PC-3 (cell line): ENCODE results near the gene TMEM208. TPM values are rescaled to one million over a fixed set of nuclear protein-coding genes. Genes with fewer than 3 reads are reported as not detected.

Experiments used
- ATAC-seq: fragments of 200-7000 bp; cut with Tn5 transposase; 2 replicates; pipeline ENCODE4 v1.9.1; 2020; ENCODE audit warnings: mild to moderate bottlenecking, moderate library complexity
- BruUV-seq: library from RNA; stranded (reverse); fragments of 400-500 nt; replicated peaks from 2 replicates; lab custom pipeline; 2021; lab: Mats Ljungman, UMichigan
- CTCF ChIA-PET: fragments of 300-600 bp; sonication (Branson Sonifier 250); formaldehyde crosslinking; loops from one replicate; lab custom pipeline; 2022; ENCODE audit warnings: antibody characterized with exemption; lab: Charles Lee
- POLR2A ChIA-PET: fragments of 300-600 bp; sonication (Branson Sonifier 250); formaldehyde crosslinking; loops from one replicate; lab custom pipeline; 2022; ENCODE audit warnings: antibody characterized with exemption; ENCODE audit not compliant: unreplicated experiment; lab: Charles Lee
- DNase-seq: peaks from one replicate; pipeline ENCODE4 v3.0.0-alpha.2; 2015
- H2AFZ ChIP-seq: fragments of 300-600 bp; sonication (generic); 2 replicates; pipeline ENCODE4 v1.6.0; 2016; ENCODE audit warnings: antibody characterized with exemption, low read length
- H3F3A ChIP-seq: fragments of 300-600 bp; sonication (generic); one replicate; pipeline ENCODE4 v1.6.0; 2017; ENCODE audit warnings: antibody characterized with exemption, low read length, control low read depth, mild to moderate bottlenecking; ENCODE audit not compliant: unreplicated experiment
- H3K27ac ChIP-seq: fragments of 300-600 bp; sonication (generic); 2 replicates; pipeline ENCODE4 v1.5.1; 2016; ENCODE audit warnings: mild to moderate bottlenecking, low read length
- H3K27me3 ChIP-seq: fragments of 300-600 bp; sonication (generic); 2 replicates; pipeline ENCODE4 v1.6.1; 2016; ENCODE audit warnings: low read length, mixed read lengths
- H3K36me3 ChIP-seq: fragments of 300-600 bp; sonication (generic); 2 replicates; pipeline ENCODE4 v1.6.1; 2016; ENCODE audit warnings: low read depth, mixed run types, low read length, mixed read lengths
- H3K4me1 ChIP-seq: fragments of 300-600 bp; sonication (generic); 2 replicates; pipeline ENCODE4 v1.5.1; 2016; ENCODE audit warnings: low read length; ENCODE audit not compliant: insufficient read depth
- H3K4me2 ChIP-seq: fragments of 300-600 bp; sonication (generic); 2 replicates; pipeline ENCODE4 v1.6.0; 2016; ENCODE audit warnings: low read length
- H3K4me3 ChIP-seq: fragments of 300-600 bp; sonication (generic); 2 replicates; pipeline ENCODE4 v1.5.1; 2016; ENCODE audit warnings: mild to moderate bottlenecking, low read length, mixed read lengths
- H3K79me2 ChIP-seq: fragments of 300-600 bp; sonication (generic); 2 replicates; pipeline ENCODE4 v1.6.1; 2017; ENCODE audit warnings: low read length, mixed read lengths
- H3K9ac ChIP-seq: fragments of 300-600 bp; sonication (generic); 2 replicates; pipeline ENCODE4 v1.6.0; 2016; ENCODE audit warnings: mild to moderate bottlenecking, low read length
- H3K9me2 ChIP-seq: fragments of 300-600 bp; sonication (generic); replicated peaks from 2 replicates; pipeline ENCODE4 v1.6.1; 2016; ENCODE audit warnings: mixed run types, low read length, mixed read lengths
- H3K9me3 ChIP-seq: fragments of 300-600 bp; sonication (generic); 2 replicates; pipeline ENCODE4 v1.6.1; 2016; ENCODE audit warnings: low read length, mixed read lengths
- H4K20me1 ChIP-seq: fragments of 300-600 bp; sonication (generic); 2 replicates; pipeline ENCODE4 v1.6.1; 2016; ENCODE audit warnings: low read length, mixed read lengths
- EZH2 ChIP-seq: fragments of 300-600 bp; sonication (generic); IDR thresholded peaks from one replicate; pipeline ENCODE4 v1.6.1; 2017; ENCODE audit warnings: antibody characterized with exemption, mild to moderate bottlenecking, low read length; ENCODE audit not compliant: unreplicated experiment
- EZH2phosphoT487 ChIP-seq: fragments of 300-600 bp; sonication (generic); IDR thresholded peaks from 2 replicates; pipeline ENCODE4 v1.6.1; 2018; ENCODE audit warnings: mild to moderate bottlenecking, antibody characterized with exemption, low read length, borderline replicate concordance
- intact Hi-C: fragments of 100-400 bp; cut with micrococcal nuclease; formaldehyde crosslinking; loops from 2 replicates; pipeline ENCODE4 v1.9.0; 2023
- total RNA-seq: library from RNA; depleted of rRNA; stranded (reverse); fragments of >200 nt; gene quantifications from 2 replicates; pipeline ENCODE4 v1.2.3, GENCODE V29; 2014
- TF ChIP-seq, protein P1 (sequence below): fragments of 300-600 bp; sonication (generic); conservative IDR thresholded peaks from 2 replicates; pipeline ENCODE4 v1.5.1; 2017; ENCODE audit warnings: antibody characterized with exemption, low read depth, mild to moderate bottlenecking, low read length

Gene TMEM208
- total RNA-seq, 1 experiment from 2014 or later, result 35.4 TPM

DNA sequence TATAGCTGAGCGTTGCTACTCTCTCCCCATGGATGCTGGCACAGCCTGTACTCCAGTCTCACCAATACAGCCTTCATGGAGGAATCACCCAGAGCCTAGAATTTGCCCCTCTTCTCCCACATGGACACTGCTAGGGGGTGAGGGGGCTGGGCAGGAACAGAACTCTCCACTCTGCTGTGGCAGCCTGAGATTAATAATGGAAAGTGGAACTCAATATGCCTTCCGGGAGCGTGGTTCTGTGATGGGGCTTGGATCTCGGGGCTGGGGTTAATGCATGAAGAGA lies 23.1 kb downstream of the TMEM208 start:
- Histone ChIP-seq H3K9me2 (no peaks in the 10 kb centered on the region), H3K27ac (no peak overlapping the region), H3F3A (peaks cover 1% of the 10 kb centered on the region), H3K4me1 (peaks cover 24% of the 10 kb centered on the region), H3K4me2 (peak overlapping the region; percentile 95; the same call in 1 of the 2 replicates), H3K9ac (no peak overlapping the region), H3K4me3 (no peak overlapping the region), H3K79me2 (peaks cover 21% of the 10 kb centered on the region), H3K27me3 (no peaks in the 10 kb centered on the region), H4K20me1 (no peaks in the 10 kb centered on the region), H3K9me3 (no peaks in the 10 kb centered on the region), H3K36me3 (no peaks in the 10 kb centered on the region), H2AFZ (no peak overlapping the region)
- BruUV-seq, result no TSS peak
- ChIA-PET CTCF (no interaction called here), POLR2A (no interaction called here)
- DNase-seq, result no peak
- intact Hi-C loops, result no loop called here
- ATAC-seq, result no peak
- TF ChIP-seq EZH2 (no peak), EZH2phosphoT487 (no peak)
- TF ChIP-seq, protein P1, sequence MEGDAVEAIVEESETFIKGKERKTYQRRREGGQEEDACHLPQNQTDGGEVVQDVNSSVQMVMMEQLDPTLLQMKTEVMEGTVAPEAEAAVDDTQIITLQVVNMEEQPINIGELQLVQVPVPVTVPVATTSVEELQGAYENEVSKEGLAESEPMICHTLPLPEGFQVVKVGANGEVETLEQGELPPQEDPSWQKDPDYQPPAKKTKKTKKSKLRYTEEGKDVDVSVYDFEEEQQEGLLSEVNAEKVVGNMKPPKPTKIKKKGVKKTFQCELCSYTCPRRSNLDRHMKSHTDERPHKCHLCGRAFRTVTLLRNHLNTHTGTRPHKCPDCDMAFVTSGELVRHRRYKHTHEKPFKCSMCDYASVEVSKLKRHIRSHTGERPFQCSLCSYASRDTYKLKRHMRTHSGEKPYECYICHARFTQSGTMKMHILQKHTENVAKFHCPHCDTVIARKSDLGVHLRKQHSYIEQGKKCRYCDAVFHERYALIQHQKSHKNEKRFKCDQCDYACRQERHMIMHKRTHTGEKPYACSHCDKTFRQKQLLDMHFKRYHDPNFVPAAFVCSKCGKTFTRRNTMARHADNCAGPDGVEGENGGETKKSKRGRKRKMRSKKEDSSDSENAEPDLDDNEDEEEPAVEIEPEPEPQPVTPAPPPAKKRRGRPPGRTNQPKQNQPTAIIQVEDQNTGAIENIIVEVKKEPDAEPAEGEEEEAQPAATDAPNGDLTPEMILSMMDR, result no peak

DNA sequence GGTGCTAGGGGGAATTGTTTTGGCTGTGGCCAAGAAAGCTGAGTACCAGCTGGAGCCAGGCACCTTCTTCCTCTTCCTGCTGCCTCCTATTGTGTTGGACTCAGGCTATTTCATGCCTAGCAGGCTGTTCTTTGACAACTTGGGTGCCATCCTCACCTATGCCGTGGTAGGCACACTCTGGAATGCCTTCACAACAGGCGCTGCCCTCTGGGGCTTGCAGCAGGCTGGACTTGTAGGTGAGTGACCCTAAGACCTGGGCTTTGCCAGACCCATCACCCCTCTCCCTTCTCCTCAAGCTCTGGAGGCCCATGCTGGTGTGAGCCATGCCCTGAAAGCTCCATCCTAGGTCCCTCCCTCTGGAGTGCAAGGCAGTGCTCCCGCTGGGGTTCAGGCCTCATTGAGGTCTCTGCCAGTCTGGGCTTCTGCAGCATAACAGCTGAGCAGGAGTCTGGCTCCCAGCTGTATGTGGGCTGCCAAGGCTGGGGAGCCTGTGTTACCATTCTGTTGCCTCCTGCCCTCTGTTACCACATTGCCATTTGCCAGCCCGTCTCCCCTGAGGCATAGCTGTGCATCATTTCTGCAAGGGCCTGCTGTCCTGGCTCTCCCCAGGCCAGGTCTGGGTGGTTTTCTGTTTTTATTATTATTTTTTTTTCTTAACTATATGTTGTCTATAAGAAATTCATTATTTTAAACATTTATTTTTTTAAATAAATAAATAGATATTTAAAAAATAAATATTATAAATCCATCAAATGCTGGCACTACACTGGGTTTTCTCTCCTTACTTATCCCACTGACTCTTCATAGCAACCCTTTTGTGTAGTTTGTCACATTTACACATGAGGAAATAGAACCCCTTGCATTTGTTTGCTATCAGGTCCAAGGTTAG lies 25.9 kb downstream of the TMEM208 start:
- no peak overlapping the region for H3K9ac ChIP-seq
- CTCF ChIA-PET, result no interaction called here
- no peaks in the 10 kb centered on the region for H3K36me3 ChIP-seq

More for the DNA sequence above, 25.9 kb downstream of the TMEM208 start:
- intact Hi-C loops, result no loop called here
- no peak overlapping the region for H3K4me3 ChIP-seq
- no peaks in the 10 kb centered on the region for H3F3A ChIP-seq
- no peak overlapping the region for H2AFZ ChIP-seq
- no peak overlapping the region for H3K4me2 ChIP-seq
- no peaks in the 10 kb centered on the region for H3K79me2 ChIP-seq
- no peak for DNase-seq
- no peaks in the 10 kb centered on the region for H3K27me3 ChIP-seq
- H3K9me3 ChIP-seq, result no peaks in the 10 kb centered on the region
- no peak overlapping the region for H3K27ac ChIP-seq
- no TSS peak for BruUV-seq
- H3K9me2 ChIP-seq, result no peaks in the 10 kb centered on the region
- no peak for ATAC-seq
- H4K20me1 ChIP-seq, result no peaks in the 10 kb centered on the region
- POLR2A ChIA-PET, result no interaction called here
- peaks cover 11% of the 10 kb centered on the region for H3K4me1 ChIP-seq
- no peak for TF ChIP-seq EZH2
- TF ChIP-seq, protein P1, result no peak
- no peak for TF ChIP-seq EZH2phosphoT487
